Measurements from ENCODE around the gene MRPL55.

Gene MRPL55

GRCh38 chr1:228148196-228148861 is 39.2 kb upstream of the MRPL55 start:
- H3K4me3 ChIP-seq (ENCODE audit: low read depth, low read length) = no peak overlapping the region
- TF ChIP-seq, protein P1, sequence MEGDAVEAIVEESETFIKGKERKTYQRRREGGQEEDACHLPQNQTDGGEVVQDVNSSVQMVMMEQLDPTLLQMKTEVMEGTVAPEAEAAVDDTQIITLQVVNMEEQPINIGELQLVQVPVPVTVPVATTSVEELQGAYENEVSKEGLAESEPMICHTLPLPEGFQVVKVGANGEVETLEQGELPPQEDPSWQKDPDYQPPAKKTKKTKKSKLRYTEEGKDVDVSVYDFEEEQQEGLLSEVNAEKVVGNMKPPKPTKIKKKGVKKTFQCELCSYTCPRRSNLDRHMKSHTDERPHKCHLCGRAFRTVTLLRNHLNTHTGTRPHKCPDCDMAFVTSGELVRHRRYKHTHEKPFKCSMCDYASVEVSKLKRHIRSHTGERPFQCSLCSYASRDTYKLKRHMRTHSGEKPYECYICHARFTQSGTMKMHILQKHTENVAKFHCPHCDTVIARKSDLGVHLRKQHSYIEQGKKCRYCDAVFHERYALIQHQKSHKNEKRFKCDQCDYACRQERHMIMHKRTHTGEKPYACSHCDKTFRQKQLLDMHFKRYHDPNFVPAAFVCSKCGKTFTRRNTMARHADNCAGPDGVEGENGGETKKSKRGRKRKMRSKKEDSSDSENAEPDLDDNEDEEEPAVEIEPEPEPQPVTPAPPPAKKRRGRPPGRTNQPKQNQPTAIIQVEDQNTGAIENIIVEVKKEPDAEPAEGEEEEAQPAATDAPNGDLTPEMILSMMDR (IDR thresholded peaks at IDR 0.05; ENCODE audit: insufficient read depth, low read length, missing control alignments) = no peak
- CTCF ChIA-PET = interaction anchor here (7.3 kb wide), 1 partner anchor 15 kb away, joined by 53 read pairs; the partner anchor contains the start of gene IBA57
- POLR2A ChIA-PET = interaction anchor here (0.7 kb wide), 1 partner anchor 11 kb away, joined by 3 read pairs; no protein-coding TSS in a partner anchor
- no peak for DNase-seq (ENCODE audit: low read depth, low spot score)

- CTCF ChIA-PET = no interaction called here
- POLR2A ChIA-PET = no interaction called here
These were observed 38.7 kb upstream of the MRPL55 start for GRCh38 chr1:228147768-228148167.

DNA sequence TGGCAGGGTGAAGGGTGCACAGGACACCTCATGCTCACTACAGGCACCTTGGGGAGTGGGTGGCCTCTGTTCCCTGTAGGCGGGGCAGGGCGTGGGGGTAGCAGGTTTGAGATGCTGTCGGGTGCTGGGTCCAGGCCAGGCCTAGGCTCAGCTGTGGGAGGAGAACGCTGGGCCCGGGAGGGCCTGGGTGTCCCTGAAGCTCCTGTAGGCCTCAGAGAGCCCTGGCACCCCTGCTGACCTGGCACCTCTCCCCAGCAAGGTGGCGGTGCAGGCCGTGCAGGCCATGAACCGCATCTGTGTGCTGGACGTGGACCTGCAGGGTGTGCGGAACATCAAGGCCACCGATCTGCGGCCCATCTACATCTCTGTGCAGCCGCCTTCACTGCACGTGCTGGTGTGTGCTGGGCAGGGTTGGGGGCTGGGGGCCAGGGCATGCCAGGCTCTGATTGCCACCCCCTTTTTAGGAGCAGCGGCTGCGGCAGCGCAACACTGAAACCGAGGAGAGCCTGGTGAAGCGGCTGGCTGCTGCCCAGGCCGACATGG is 38.1 kb upstream of the MRPL55 start:
- CTCF ChIA-PET = no interaction called here
- POLR2A ChIA-PET = no interaction called here
- no peak overlapping the region for H3K4me3 ChIP-seq (ENCODE audit: low read depth, low read length)
- DNase-seq (ENCODE audit: low read depth, low spot score) = no peak
- TF ChIP-seq, protein P1 (IDR thresholded peaks at IDR 0.05; ENCODE audit: insufficient read depth, low read length, missing control alignments) = no peak

More at GRCh38 chr1:228147768-228148167, 38.7 kb upstream of the MRPL55 start:
- H3K4me3 ChIP-seq (ENCODE audit: low read depth, low read length) = no peak overlapping the region
- DNase-seq (ENCODE audit: low read depth, low spot score) = no peak
- TF ChIP-seq, protein P1 (IDR thresholded peaks at IDR 0.05; ENCODE audit: insufficient read depth, low read length, missing control alignments) = no peak

DNA sequence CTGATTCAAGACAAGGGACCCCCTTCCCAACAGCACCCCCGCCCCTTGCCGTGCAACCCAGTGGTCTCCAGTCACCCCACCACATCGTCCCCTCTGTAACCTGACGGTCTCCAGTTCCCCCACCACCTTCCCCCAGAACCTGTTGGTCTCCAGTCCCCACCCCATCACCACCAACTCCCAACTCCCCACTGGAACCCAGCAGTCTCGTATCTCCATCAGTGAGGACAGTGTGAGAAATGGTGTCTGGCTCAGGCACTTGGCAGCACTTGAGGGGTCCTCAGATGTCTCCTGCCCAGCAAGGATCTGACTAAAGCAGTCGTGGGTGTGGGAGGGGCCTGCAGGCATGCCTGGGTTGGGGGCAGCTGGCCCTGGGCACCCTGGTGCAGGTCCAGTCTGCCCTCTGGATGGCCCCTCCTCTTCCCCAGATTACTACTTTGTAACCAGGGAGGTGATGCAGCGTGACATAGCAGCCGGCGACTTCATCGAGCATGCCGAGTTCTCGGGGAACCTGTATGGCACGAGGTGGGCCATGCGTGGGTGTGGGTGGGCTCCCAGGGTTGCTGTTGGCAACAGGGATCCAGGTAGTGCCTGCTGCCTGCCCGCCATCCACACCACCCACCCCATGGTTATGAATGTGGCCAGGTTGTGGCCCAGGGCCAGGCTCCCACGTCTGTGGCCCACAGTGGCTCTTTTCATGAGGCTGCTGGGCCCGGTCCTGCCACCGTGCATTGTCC is 37.5 kb upstream of the MRPL55 start:
- ChIA-PET POLR2A (no interaction called here), CTCF (interaction anchor here (4.5 kb wide), 1 partner anchor 19 kb away, joined by 23 read pairs; the partner anchor contains the start of gene IBA57)
- DNase-seq (ENCODE audit: low read depth, low spot score) = no peak
- TF ChIP-seq, protein P1 (IDR thresholded peaks at IDR 0.05; ENCODE audit: insufficient read depth, low read length, missing control alignments) = no peak
- no peak overlapping the region for H3K4me3 ChIP-seq (ENCODE audit: low read depth, low read length)

DNA sequence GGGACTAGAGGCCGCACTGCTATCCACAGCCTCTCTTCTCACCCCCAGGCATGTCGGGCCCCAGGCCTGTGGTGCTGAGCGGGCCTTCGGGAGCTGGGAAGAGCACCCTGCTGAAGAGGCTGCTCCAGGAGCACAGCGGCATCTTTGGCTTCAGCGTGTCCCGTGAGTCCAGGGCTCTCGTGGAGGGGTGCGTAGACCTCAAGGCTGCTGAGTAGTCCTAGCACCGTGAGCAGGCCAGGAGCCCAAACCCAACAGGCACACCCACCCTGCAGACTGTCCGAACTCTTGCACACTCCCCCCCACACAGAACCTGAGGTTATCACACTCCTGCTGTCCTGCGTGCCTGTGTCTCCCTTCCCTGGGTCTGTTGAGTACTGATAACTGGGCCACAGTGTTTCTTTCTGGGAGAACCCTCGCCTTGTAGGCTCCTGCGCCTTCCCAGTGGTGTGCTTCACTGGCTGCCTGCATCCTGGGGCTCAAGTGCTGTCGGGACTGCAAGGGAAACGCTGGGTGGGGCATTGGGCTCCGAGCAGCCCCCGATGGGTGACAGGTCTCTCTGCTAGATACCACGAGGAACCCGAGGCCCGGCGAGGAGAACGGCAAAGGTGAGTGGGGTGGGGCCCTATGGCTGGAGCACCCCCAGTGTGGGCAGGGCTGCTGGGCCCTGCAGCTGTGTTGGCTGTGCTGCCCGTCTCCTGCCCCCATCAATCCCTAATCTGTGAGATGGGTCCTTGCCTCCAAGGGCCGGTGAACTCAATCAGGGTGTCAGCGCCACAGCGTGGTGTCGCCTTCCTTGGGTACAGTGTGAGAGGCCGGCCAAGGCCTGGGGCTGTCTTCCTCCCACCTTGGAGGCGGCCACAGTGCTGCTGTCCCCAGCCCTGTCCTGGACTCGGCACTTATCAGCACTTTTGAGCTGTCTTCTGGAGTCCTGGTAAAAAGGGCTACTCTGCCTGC is 36.6 kb upstream of the MRPL55 start:
- ChIA-PET CTCF (interaction anchor here (4.5 kb wide), 1 partner anchor 19 kb away, joined by 23 read pairs; the partner anchor contains the start of gene IBA57), POLR2A (no interaction called here)
- TF ChIP-seq, protein P1 (IDR thresholded peaks at IDR 0.05; ENCODE audit: insufficient read depth, low read length, missing control alignments) = no peak
- DNase-seq (ENCODE audit: low read depth, low spot score) = no peak
- H3K4me3 ChIP-seq (ENCODE audit: low read depth, low read length) = no peak overlapping the region
